Activated CD4-positive, alpha-beta memory T cell treated with anti-CD3 and anti-CD28 coated beads, Interleukin-2, amount 10 ng/mL, durations not matched to agents 7 days and 5 days (primary cell): ENCODE results near the gene SUSD4. TPM values are rescaled to one million over a fixed set of nuclear protein-coding genes. Genes with fewer than 3 reads are reported as not detected.

Source experiments
- CTCF ChIA-PET: fragments of 350-600 bp; sonication (Branson Sonifier 250); formaldehyde crosslinking; loops from one replicate; lab custom pipeline; 2021; ENCODE audit warnings: antibody characterized with exemption, inconsistent platforms; lab: Charles Lee
- POLR2A ChIA-PET: fragments of 350-600 bp; sonication (Branson Sonifier 250); formaldehyde crosslinking; loops from one replicate; lab custom pipeline; 2021; ENCODE audit warnings: antibody characterized with exemption; lab: Charles Lee
- DNase-seq: peaks from one replicate; pipeline ENCODE4 v3.0.0-alpha.2; 2020
- H3K27ac Mint-ChIP-seq: one replicate; pipeline ENCODE4 v1.8.0; 2021; ENCODE audit warnings: mild to moderate bottlenecking, mixed read lengths
- H3K27me3 Mint-ChIP-seq: one replicate; pipeline ENCODE4 v1.8.0; 2021; ENCODE audit warnings: mixed read lengths
- H3K36me3 Mint-ChIP-seq: one replicate; pipeline ENCODE4 v1.8.0; 2021; ENCODE audit warnings: low read depth, mixed read lengths
- H3K4me1 Mint-ChIP-seq: one replicate; pipeline ENCODE4 v1.8.0; 2021; ENCODE audit warnings: mixed read lengths
- H3K4me3 Mint-ChIP-seq: one replicate; pipeline ENCODE4 v1.8.0; 2021; ENCODE audit warnings: mild to moderate bottlenecking, mixed read lengths
- H3K9me3 Mint-ChIP-seq: one replicate; pipeline ENCODE4 v1.8.0; 2021; ENCODE audit warnings: mixed read lengths
- total RNA-seq, 2 experiments: library from RNA; stranded (reverse); gene quantifications; one replicate each; pipeline ENCODE4 v1.2.3, GENCODE V29; 2021

The SUSD4 gene
- total RNA-seq, 2 experiments from 2014 or later, result 0.23 to 0.28 TPM

GRCh38 chr1:223332997-223333396, 31.0 kb downstream of the SUSD4 start:
- Mint-ChIP-seq H3K36me3 (no peaks in the 10 kb centered on the region), H3K4me3 (no peak overlapping the region), H3K4me1 (no peaks in the 10 kb centered on the region), H3K27me3 (peaks cover 9% of the 10 kb centered on the region), H3K27ac (no peak overlapping the region), H3K9me3 (no peaks in the 10 kb centered on the region)
- no peak for DNase-seq
- ChIA-PET POLR2A (no interaction called here), CTCF (no interaction called here)

GRCh38 chr1:223331929-223332328, 32.0 kb downstream of the SUSD4 start:
- H3K4me1 Mint-ChIP-seq, result no peaks in the 10 kb centered on the region
- H3K4me3 Mint-ChIP-seq, result no peak overlapping the region
- no peaks in the 10 kb centered on the region for H3K36me3 Mint-ChIP-seq
- ChIA-PET CTCF (no interaction called here), POLR2A (no interaction called here)
- no peak overlapping the region for H3K27ac Mint-ChIP-seq
- DNase-seq, result no peak
- peaks cover 9% of the 10 kb centered on the region for H3K27me3 Mint-ChIP-seq
- H3K9me3 Mint-ChIP-seq, result no peaks in the 10 kb centered on the region

GRCh38 chr1:223331301-223331700, 32.7 kb downstream of the SUSD4 start:
- ChIA-PET POLR2A (no interaction called here), CTCF (no interaction called here)
- no peak for DNase-seq
- no peaks in the 10 kb centered on the region for H3K36me3 Mint-ChIP-seq
- H3K4me1 Mint-ChIP-seq, result no peaks in the 10 kb centered on the region
- H3K27ac Mint-ChIP-seq, result no peak overlapping the region
- peaks cover 9% of the 10 kb centered on the region for H3K27me3 Mint-ChIP-seq
- H3K4me3 Mint-ChIP-seq, result no peak overlapping the region
- no peaks in the 10 kb centered on the region for H3K9me3 Mint-ChIP-seq

- Mint-ChIP-seq H3K36me3 (no peaks in the 10 kb centered on the region), H3K27me3 (peaks cover 9% of the 10 kb centered on the region), H3K27ac (no peak overlapping the region), H3K4me3 (no peak overlapping the region), H3K4me1 (no peaks in the 10 kb centered on the region), H3K9me3 (no peaks in the 10 kb centered on the region)
- no peak for DNase-seq
- CTCF ChIA-PET, result no interaction called here
- POLR2A ChIA-PET, result no interaction called here
Measured at GRCh38 chr1:223330466-223330865, 33.5 kb downstream of the SUSD4 start.

GRCh38 chr1:223329664-223330415, 34.1 kb downstream of the SUSD4 start:
- Mint-ChIP-seq H3K4me1 (no peaks in the 10 kb centered on the region), H3K9me3 (no peaks in the 10 kb centered on the region), H3K4me3 (no peak overlapping the region), H3K36me3 (no peaks in the 10 kb centered on the region), H3K27ac (no peak overlapping the region), H3K27me3 (peaks cover 7% of the 10 kb centered on the region)
- POLR2A ChIA-PET, result no interaction called here
- CTCF ChIA-PET, result no interaction called here
- DNase-seq, result no peak

GRCh38 chr1:223329252-223329651, 34.7 kb downstream of the SUSD4 start:
- H3K27ac Mint-ChIP-seq, result no peak overlapping the region
- H3K36me3 Mint-ChIP-seq, result no peaks in the 10 kb centered on the region
- no peak for DNase-seq
- H3K9me3 Mint-ChIP-seq, result no peaks in the 10 kb centered on the region
- peaks cover 7% of the 10 kb centered on the region for H3K27me3 Mint-ChIP-seq
- H3K4me3 Mint-ChIP-seq, result no peak overlapping the region
- POLR2A ChIA-PET, result no interaction called here
- CTCF ChIA-PET, result no interaction called here
- H3K4me1 Mint-ChIP-seq, result no peaks in the 10 kb centered on the region

- CTCF ChIA-PET, result no interaction called here
Measured at GRCh38 chr1:223328566-223328965, 35.4 kb downstream of the SUSD4 start.

GRCh38 chr1:223326776-223327175, 37.2 kb downstream of the SUSD4 start:
- no peaks in the 10 kb centered on the region for H3K4me1 Mint-ChIP-seq
- H3K27me3 Mint-ChIP-seq, result no peaks in the 10 kb centered on the region
- no peaks in the 10 kb centered on the region for H3K9me3 Mint-ChIP-seq
- no peak overlapping the region for H3K27ac Mint-ChIP-seq
- no peak overlapping the region for H3K4me3 Mint-ChIP-seq
- no peaks in the 10 kb centered on the region for H3K36me3 Mint-ChIP-seq
- no peak for DNase-seq
- CTCF ChIA-PET, result interaction anchor here (0.9 kb wide), 1 partner anchor 193 kb away, joined by 3 read pairs; no protein-coding TSS in a partner anchor
- POLR2A ChIA-PET, result no interaction called here

More at GRCh38 chr1:223328566-223328965, 35.4 kb downstream of the SUSD4 start:
- peaks cover 5% of the 10 kb centered on the region for H3K27me3 Mint-ChIP-seq
- DNase-seq, result no peak
- H3K4me3 Mint-ChIP-seq, result no peak overlapping the region
- no peaks in the 10 kb centered on the region for H3K9me3 Mint-ChIP-seq
- H3K27ac Mint-ChIP-seq, result no peak overlapping the region
- no peaks in the 10 kb centered on the region for H3K4me1 Mint-ChIP-seq
- POLR2A ChIA-PET, result no interaction called here
- no peaks in the 10 kb centered on the region for H3K36me3 Mint-ChIP-seq

GRCh38 chr1:223323491-223324484, 40.2 kb downstream of the SUSD4 start:
- no peaks in the 10 kb centered on the region for H3K4me1 Mint-ChIP-seq
- CTCF ChIA-PET, result interaction anchor here (1.2 kb wide), 1 partner anchor 200 kb away, joined by 3 read pairs; no protein-coding TSS in a partner anchor
- DNase-seq, result no peak
- H3K4me3 Mint-ChIP-seq, result no peak overlapping the region
- no peak overlapping the region for H3K27ac Mint-ChIP-seq
- no peaks in the 10 kb centered on the region for H3K36me3 Mint-ChIP-seq
- no peaks in the 10 kb centered on the region for H3K27me3 Mint-ChIP-seq
- H3K9me3 Mint-ChIP-seq, result peaks cover 2% of the 10 kb centered on the region
- POLR2A ChIA-PET, result no interaction called here

- Mint-ChIP-seq H3K4me3 (no peak overlapping the region), H3K4me1 (no peaks in the 10 kb centered on the region), H3K9me3 (peaks cover 2% of the 10 kb centered on the region), H3K27ac (no peak overlapping the region), H3K36me3 (no peaks in the 10 kb centered on the region), H3K27me3 (no peaks in the 10 kb centered on the region)
- CTCF ChIA-PET, result no interaction called here
- DNase-seq, result no peak
- POLR2A ChIA-PET, result no interaction called here
Measured at GRCh38 chr1:223322868-223323267, 41.1 kb downstream of the SUSD4 start.

GRCh38 chr1:223320959-223321358, 43.0 kb downstream of the SUSD4 start:
- no peak for DNase-seq
- ChIA-PET CTCF (no interaction called here), POLR2A (no interaction called here)
- Mint-ChIP-seq H3K27ac (no peak overlapping the region), H3K4me3 (no peak overlapping the region), H3K36me3 (no peaks in the 10 kb centered on the region), H3K27me3 (no peaks in the 10 kb centered on the region), H3K4me1 (no peaks in the 10 kb centered on the region), H3K9me3 (peaks cover 2% of the 10 kb centered on the region)

GRCh38 chr1:223319905-223320580, 43.9 kb downstream of the SUSD4 start:
- DNase-seq, result no peak
- Mint-ChIP-seq H3K27me3 (no peaks in the 10 kb centered on the region), H3K27ac (no peak overlapping the region), H3K4me3 (no peak overlapping the region), H3K9me3 (peaks cover 2% of the 10 kb centered on the region), H3K4me1 (no peaks in the 10 kb centered on the region), H3K36me3 (no peaks in the 10 kb centered on the region)
- CTCF ChIA-PET, result no interaction called here
- POLR2A ChIA-PET, result no interaction called here

- CTCF ChIA-PET, result no interaction called here
- peaks cover 5% of the 10 kb centered on the region for H3K9me3 Mint-ChIP-seq
- no peaks in the 10 kb centered on the region for H3K27me3 Mint-ChIP-seq
- no peaks in the 10 kb centered on the region for H3K4me1 Mint-ChIP-seq
- H3K36me3 Mint-ChIP-seq, result no peaks in the 10 kb centered on the region
- DNase-seq, result no peak
- no peak overlapping the region for H3K27ac Mint-ChIP-seq
- POLR2A ChIA-PET, result no interaction called here
- no peak overlapping the region for H3K4me3 Mint-ChIP-seq
Measured at GRCh38 chr1:223319398-223319797, 44.6 kb downstream of the SUSD4 start.
